GM10266 (cell line): ENCODE results near the gene VSIG10L2.

Experiments used
- DNase-seq: peaks from one replicate; pipeline ENCODE4 v3.0.0; 2012; ENCODE audit errors: extremely low spot score
- TF ChIP-seq, protein P1 (sequence below): IDR thresholded peaks from 2 replicates; pipeline ENCODE4 v1.5.1; 2012; ENCODE audit warnings: mild to moderate bottlenecking, low read depth; ENCODE audit not compliant: control insufficient read depth, insufficient read depth; ENCODE audit errors: missing control alignments

The VSIG10L2 gene

DNA sequence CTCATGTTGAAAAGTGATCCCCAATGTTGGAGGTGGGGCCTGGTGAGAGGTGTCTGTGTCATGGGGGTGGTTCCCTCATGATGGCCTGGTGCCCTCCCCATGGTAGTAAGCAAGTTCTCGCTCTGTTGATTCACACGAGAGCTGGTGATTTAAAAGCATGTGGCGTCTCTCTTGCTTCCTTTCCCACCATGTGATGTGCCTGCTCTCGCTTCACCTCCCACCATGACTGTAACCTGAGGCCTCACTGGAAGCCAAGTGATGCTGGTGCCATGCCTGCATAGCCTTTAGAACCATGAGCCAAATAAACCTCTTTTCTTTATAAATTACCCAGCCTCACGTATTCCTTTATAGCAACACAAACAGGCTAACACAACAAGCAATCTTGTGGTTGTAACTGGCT, 52.4 kb downstream of the VSIG10L2 start:
- DNase-seq, result no peak
- TF ChIP-seq, protein P1, sequence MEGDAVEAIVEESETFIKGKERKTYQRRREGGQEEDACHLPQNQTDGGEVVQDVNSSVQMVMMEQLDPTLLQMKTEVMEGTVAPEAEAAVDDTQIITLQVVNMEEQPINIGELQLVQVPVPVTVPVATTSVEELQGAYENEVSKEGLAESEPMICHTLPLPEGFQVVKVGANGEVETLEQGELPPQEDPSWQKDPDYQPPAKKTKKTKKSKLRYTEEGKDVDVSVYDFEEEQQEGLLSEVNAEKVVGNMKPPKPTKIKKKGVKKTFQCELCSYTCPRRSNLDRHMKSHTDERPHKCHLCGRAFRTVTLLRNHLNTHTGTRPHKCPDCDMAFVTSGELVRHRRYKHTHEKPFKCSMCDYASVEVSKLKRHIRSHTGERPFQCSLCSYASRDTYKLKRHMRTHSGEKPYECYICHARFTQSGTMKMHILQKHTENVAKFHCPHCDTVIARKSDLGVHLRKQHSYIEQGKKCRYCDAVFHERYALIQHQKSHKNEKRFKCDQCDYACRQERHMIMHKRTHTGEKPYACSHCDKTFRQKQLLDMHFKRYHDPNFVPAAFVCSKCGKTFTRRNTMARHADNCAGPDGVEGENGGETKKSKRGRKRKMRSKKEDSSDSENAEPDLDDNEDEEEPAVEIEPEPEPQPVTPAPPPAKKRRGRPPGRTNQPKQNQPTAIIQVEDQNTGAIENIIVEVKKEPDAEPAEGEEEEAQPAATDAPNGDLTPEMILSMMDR, result no peak

DNA sequence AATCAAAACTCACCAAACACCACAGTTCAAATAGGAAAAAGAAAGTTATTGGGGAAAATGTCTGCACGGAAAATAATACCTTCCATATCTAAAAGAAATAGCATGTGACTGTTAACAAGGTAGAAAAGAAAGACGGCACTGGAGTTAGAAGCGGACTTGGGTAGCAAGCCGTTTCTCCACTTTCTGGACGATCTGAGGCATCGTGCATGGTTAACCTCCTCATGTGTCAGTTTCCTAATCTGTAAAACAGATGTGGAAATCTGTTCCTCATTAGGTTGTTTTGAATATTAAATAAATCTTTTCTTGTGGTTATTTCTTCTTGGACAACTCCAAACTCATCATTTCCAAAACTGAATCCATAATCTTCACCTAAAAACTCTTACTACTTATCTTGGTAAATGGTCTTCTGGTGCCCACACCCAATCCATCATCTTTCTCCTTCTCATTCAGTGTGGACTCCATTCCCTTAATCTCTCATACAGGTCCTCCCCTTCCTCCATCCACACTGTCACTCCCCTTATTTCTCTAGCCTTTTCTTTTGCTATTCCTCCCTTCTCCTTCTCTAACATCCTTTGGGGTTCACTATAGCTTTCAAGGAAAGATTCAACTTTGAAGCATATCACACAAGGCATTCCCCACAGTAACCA, 53.5 kb downstream of the VSIG10L2 start:
- TF ChIP-seq, protein P1, result no peak
- no peak for DNase-seq

DNA sequence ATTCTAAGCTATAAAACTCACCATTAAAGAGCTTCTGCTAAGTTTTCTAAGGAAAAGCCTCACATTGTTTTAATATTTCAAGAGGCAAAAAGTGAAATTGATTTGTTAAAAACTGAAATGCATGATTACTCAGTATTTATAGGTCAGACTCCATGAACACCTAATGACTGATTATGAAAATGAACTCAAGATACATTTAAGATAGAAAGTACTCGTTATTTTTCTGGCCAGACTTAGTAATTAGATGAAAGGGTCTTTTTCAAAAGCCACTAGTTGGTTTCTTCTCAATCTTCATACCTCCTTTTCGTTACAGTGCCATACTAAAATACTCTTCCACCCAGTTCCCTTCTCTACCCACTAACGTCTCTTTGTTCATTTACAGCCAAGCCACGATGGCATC, 56.3 kb downstream of the VSIG10L2 start:
- DNase-seq, result no peak
- TF ChIP-seq, protein P1, result no peak
